Cardiac muscle cell (in vitro differentiated cells and primary cell): ENCODE measurements around the gene SUSD6. TPM values are rescaled to one million over a fixed set of nuclear protein-coding genes. Genes with fewer than 3 reads are reported as not detected.
A peak's percentile ranks its signal among the peaks of the same experiment; 100 is the strongest.

Experiments used
- DNase-seq, 2 donors: peaks; one replicate each; pipeline versions ENCODE4 v3.0.0 to v3.0.0-alpha.2; 2010 to 2017; ENCODE audit warnings: low read depth in 1 of 2, low spot score in 1 of 2
- H3K27ac ChIP-seq: fragments of 200-600 bp; sonication (generic); 2 replicates; pipeline ENCODE4 v1.5.1; 2016
- H3K27me3 ChIP-seq: fragments of 200-600 bp; sonication (generic); 2 replicates; pipeline ENCODE4 v1.6.0; 2016; ENCODE audit warnings: control low read depth
- H3K36me3 ChIP-seq: fragments of 200-600 bp; sonication (generic); 2 replicates; pipeline ENCODE4 v1.5.1; 2016; ENCODE audit warnings: control low read depth
- H3K4me1 ChIP-seq: fragments of 200-600 bp; sonication (generic); 2 replicates; pipeline ENCODE4 v1.8.1; 2017; ENCODE audit warnings: low read depth, mild to moderate bottlenecking, mixed run types
- H3K4me3 ChIP-seq: fragments of 200-600 bp; sonication (generic); 2 replicates; pipeline ENCODE4 v1.5.1; 2016; ENCODE audit warnings: mild to moderate bottlenecking
- H3K9me3 ChIP-seq: fragments of 200-600 bp; sonication (generic); 2 replicates; pipeline ENCODE4 v1.5.1; 2017; ENCODE audit warnings: low read depth, mild to moderate bottlenecking, control low read depth
- CTCF ChIP-seq: IDR thresholded peaks from 2 replicates; pipeline ENCODE4 v1.5.1; 2012; ENCODE audit warnings: low read depth, mild to moderate bottlenecking, low read length
- polyA plus RNA-seq: library from polyadenylated mRNA; unstranded; fragments of >200 nt; fragmentation: Nextera tagmentation; extraction: Ambion mirVana; gene quantifications from 2 replicates; pipeline ENCODE4 v1.2.1, GENCODE V29; 2016
- total RNA-seq: library from RNA; depleted of rRNA; stranded (reverse); fragments of >200 nt; gene quantifications from 2 replicates; pipeline ENCODE4 v1.2.3, GENCODE V29; 2016

The SUSD6 gene
- total and polyA plus RNA-seq, 2 experiments from 2014 or later = 8.7 to 12.1 TPM

- Histone ChIP-seq H3K9me3 (no peaks in the 10 kb centered on the region), H3K27ac (peak overlapping the region; percentile 49), H3K36me3 (no peaks in the 10 kb centered on the region), H3K4me3 (no peak overlapping the region), H3K4me1 (peaks cover 38% of the 10 kb centered on the region), H3K27me3 (no peaks in the 10 kb centered on the region)
- no peak for TF ChIP-seq CTCF
- no peak for DNase-seq
Measured at GRCh38 chr14:69684461-69685217, 73.2 kb downstream of the SUSD6 start.

- H3K27ac ChIP-seq = peak overlapping the region; percentile 49
- no peaks in the 10 kb centered on the region for H3K36me3 ChIP-seq
- no peak for DNase-seq
- H3K4me1 ChIP-seq = peaks cover 38% of the 10 kb centered on the region
- no peak for TF ChIP-seq CTCF
- H3K4me3 ChIP-seq = no peak overlapping the region
- H3K27me3 ChIP-seq = no peaks in the 10 kb centered on the region
- no peaks in the 10 kb centered on the region for H3K9me3 ChIP-seq
Measured at GRCh38 chr14:69685218-69685616, 73.8 kb downstream of the SUSD6 start.

- Histone ChIP-seq H3K4me3 (no peak overlapping the region), H3K36me3 (no peaks in the 10 kb centered on the region), H3K9me3 (no peaks in the 10 kb centered on the region), H3K27ac (peak overlapping the region; percentile 49), H3K27me3 (no peaks in the 10 kb centered on the region), H3K4me1 (peaks cover 38% of the 10 kb centered on the region)
- TF ChIP-seq CTCF = no peak
- peak; percentile 56 to 81 for DNase-seq
Measured at GRCh38 chr14:69685716-69686115, 74.3 kb downstream of the SUSD6 start.

- peaks cover 46% of the 10 kb centered on the region for H3K4me1 ChIP-seq
- no peaks in the 10 kb centered on the region for H3K36me3 ChIP-seq
- no peaks in the 10 kb centered on the region for H3K27me3 ChIP-seq
- no peak for TF ChIP-seq CTCF
- no peak overlapping the region for H3K27ac ChIP-seq
- no peaks in the 10 kb centered on the region for H3K9me3 ChIP-seq
- no peak for DNase-seq
- no peak overlapping the region for H3K4me3 ChIP-seq
Measured at GRCh38 chr14:69687606-69688298, 76.4 kb downstream of the SUSD6 start.

- DNase-seq = no peak
- peaks cover 51% of the 10 kb centered on the region for H3K4me1 ChIP-seq
- H3K27ac ChIP-seq = no peak overlapping the region
- no peak for TF ChIP-seq CTCF
- H3K36me3 ChIP-seq = no peaks in the 10 kb centered on the region
- no peaks in the 10 kb centered on the region for H3K27me3 ChIP-seq
- no peaks in the 10 kb centered on the region for H3K9me3 ChIP-seq
- H3K4me3 ChIP-seq = no peak overlapping the region
Measured at GRCh38 chr14:69688299-69688649, 76.9 kb downstream of the SUSD6 start.
